GM19023 (cell line): ENCODE measurements around the gene CASP6.
"Not testable (repeated sequence)": the region's sequence is repeated elsewhere in the genome, so short reads cannot be mapped to it uniquely, and the experiment has no call there.

Experiments
- ATAC-seq: cut with Tn5 transposase; IDR thresholded peaks from one replicate; pipeline ENCODE4 v1.9.1; 2021; ENCODE audit warnings: mild to moderate bottlenecking, moderate library complexity; ENCODE audit not compliant: unreplicated experiment

CASP6 gene

GRCh38 chr4:109721033-109721432, 17.8 kb upstream of the CASP6 start:
- no peak for ATAC-seq

- ATAC-seq, result no peak
These were observed 16.4 kb upstream of the CASP6 start for GRCh38 chr4:109719604-109720003.

GRCh38 chr4:109718759-109719158, 15.5 kb upstream of the CASP6 start:
- no peak for ATAC-seq

GRCh38 chr4:109713500-109713899, 10.3 kb upstream of the CASP6 start:
- no peak for ATAC-seq

- ATAC-seq, result peak; percentile 97
These were observed 5.7 kb upstream of the CASP6 start for GRCh38 chr4:109708990-109709389.

GRCh38 chr4:109708435-109708834, 5.2 kb upstream of the CASP6 start:
- ATAC-seq, result no peak

GRCh38 chr4:109703664-109704361, 568 bp upstream of the CASP6 start:
- ATAC-seq, result no peak

- peak; percentile 0 for ATAC-seq
These were observed 1.5 kb downstream of the CASP6 start for GRCh38 chr4:109701566-109702410.

GRCh38 chr4:109699553-109700225, 3.6 kb downstream of the CASP6 start:
- ATAC-seq, result no peak

GRCh38 chr4:109698656-109699055, 4.6 kb downstream of the CASP6 start:
- no peak for ATAC-seq

- no peak for ATAC-seq
These were observed 11.8 kb downstream of the CASP6 start for GRCh38 chr4:109691411-109691920.

- ATAC-seq, result peak; percentile 62
These were observed 12.4 kb downstream of the CASP6 start for GRCh38 chr4:109690690-109691410.

GRCh38 chr4:109684727-109685126, 18.5 kb downstream of the CASP6 start:
- no peak for ATAC-seq

GRCh38 chr4:109683621-109684253, 19.5 kb downstream of the CASP6 start:
- no peak for ATAC-seq

GRCh38 chr4:109682875-109683274, 20.4 kb downstream of the CASP6 start:
- no peak for ATAC-seq

GRCh38 chr4:109678925-109679324, 24.3 kb downstream of the CASP6 start:
- ATAC-seq, result not testable (repeated sequence)

GRCh38 chr4:109678472-109678871, 24.8 kb downstream of the CASP6 start:
- ATAC-seq, result not testable (repeated sequence)

GRCh38 chr4:109676886-109677285, 26.4 kb downstream of the CASP6 start:
- no peak for ATAC-seq

- no peak for ATAC-seq
These were observed 27.4 kb downstream of the CASP6 start for GRCh38 chr4:109675843-109676242.

GRCh38 chr4:109675181-109675580, 28.1 kb downstream of the CASP6 start:
- ATAC-seq, result no peak
